Dendritic cell treated with granulocyte-macrophage colony-stimulating factor and Interleukin-4, amounts not matched to agents 40 ng/mL and 50 ng/mL, for 4 days (primary cell): ENCODE measurements around the gene NCL.
A peak's percentile ranks its signal among the peaks of the same experiment; 100 is the strongest.

ENCODE experiments used
- H3K27ac Mint-ChIP-seq: one replicate; pipeline ENCODE4 v1.8.0; 2022; ENCODE audit warnings: mild to moderate bottlenecking, mixed read lengths
- H3K27me3 Mint-ChIP-seq: one replicate; pipeline ENCODE4 v1.8.0; 2022; ENCODE audit warnings: mild to moderate bottlenecking, mixed read lengths
- H3K36me3 Mint-ChIP-seq: one replicate; pipeline ENCODE4 v1.8.0; 2022; ENCODE audit warnings: low read depth, mixed read lengths
- H3K4me1 Mint-ChIP-seq: one replicate; pipeline ENCODE4 v1.8.0; 2022; ENCODE audit warnings: low read depth, mixed read lengths
- H3K4me3 Mint-ChIP-seq: one replicate; pipeline ENCODE4 v1.8.0; 2022; ENCODE audit warnings: mild to moderate bottlenecking, moderate library complexity, mixed read lengths
- H3K9me3 Mint-ChIP-seq: one replicate; pipeline ENCODE4 v1.8.0; 2022; ENCODE audit warnings: mixed read lengths
- intact Hi-C: fragments of 100-400 bp; cut with micrococcal nuclease; formaldehyde crosslinking; loops from one replicate; pipeline ENCODE4 v1.15.0; 2022

NCL gene

GRCh38 chr2:231482806-231483391 is 18.6 kb upstream of the NCL start:
- Mint-ChIP-seq H3K4me3 (peak overlapping the region; percentile 86), H3K9me3 (no peaks in the 10 kb centered on the region), H3K27me3 (peaks cover 9% of the 10 kb centered on the region), H3K36me3 (peaks cover 19% of the 10 kb centered on the region), H3K4me1 (peaks cover 22% of the 10 kb centered on the region), H3K27ac (peak overlapping the region; percentile 82)
- intact Hi-C loops, result loop anchor here (1.0 to 2.0 kb wide), 2 partner anchors 18 to 75 kb away; partner anchors contain the start of gene NCL

GRCh38 chr2:231480781-231481180 is 16.5 kb upstream of the NCL start:
- H3K27me3 Mint-ChIP-seq, result peaks cover 2% of the 10 kb centered on the region
- peaks cover 19% of the 10 kb centered on the region for H3K36me3 Mint-ChIP-seq
- H3K4me1 Mint-ChIP-seq, result peaks cover 22% of the 10 kb centered on the region
- intact Hi-C loops, result no loop called here
- H3K4me3 Mint-ChIP-seq, result no peak overlapping the region
- H3K9me3 Mint-ChIP-seq, result no peaks in the 10 kb centered on the region
- H3K27ac Mint-ChIP-seq, result no peak overlapping the region

GRCh38 chr2:231479455-231479854 is 15.2 kb upstream of the NCL start:
- Mint-ChIP-seq H3K27me3 (peaks cover 2% of the 10 kb centered on the region), H3K36me3 (peaks cover 19% of the 10 kb centered on the region)
- intact Hi-C loops, result no loop called here

GRCh38 chr2:231476920-231477319 is 12.6 kb upstream of the NCL start:
- peaks cover 2% of the 10 kb centered on the region for H3K27me3 Mint-ChIP-seq
- H3K36me3 Mint-ChIP-seq, result peaks cover 25% of the 10 kb centered on the region
- intact Hi-C loops, result no loop called here
- no peaks in the 10 kb centered on the region for H3K9me3 Mint-ChIP-seq
- no peak overlapping the region for H3K27ac Mint-ChIP-seq
- no peak overlapping the region for H3K4me3 Mint-ChIP-seq
- peaks cover 23% of the 10 kb centered on the region for H3K4me1 Mint-ChIP-seq

More at GRCh38 chr2:231479455-231479854, 15.2 kb upstream of the NCL start:
- Mint-ChIP-seq H3K9me3 (no peaks in the 10 kb centered on the region), H3K4me3 (no peak overlapping the region), H3K4me1 (peaks cover 22% of the 10 kb centered on the region), H3K27ac (no peak overlapping the region)

- H3K36me3 Mint-ChIP-seq, result peaks cover 16% of the 10 kb centered on the region
- H3K9me3 Mint-ChIP-seq, result no peaks in the 10 kb centered on the region
- peaks cover 2% of the 10 kb centered on the region for H3K27me3 Mint-ChIP-seq
- peaks cover 21% of the 10 kb centered on the region for H3K4me1 Mint-ChIP-seq
- H3K27ac Mint-ChIP-seq, result no peak overlapping the region
- intact Hi-C loops, result no loop called here
- no peak overlapping the region for H3K4me3 Mint-ChIP-seq
Measured at GRCh38 chr2:231475965-231476364, 11.7 kb upstream of the NCL start.

- Mint-ChIP-seq H3K27me3 (no peaks in the 10 kb centered on the region), H3K4me1 (peaks cover 44% of the 10 kb centered on the region), H3K36me3 (peaks cover 7% of the 10 kb centered on the region), H3K27ac (no peak overlapping the region), H3K4me3 (no peak overlapping the region), H3K9me3 (no peaks in the 10 kb centered on the region)
- intact Hi-C loops, result no loop called here
Measured at GRCh38 chr2:231472816-231473215, 8.5 kb upstream of the NCL start.

GRCh38 chr2:231470246-231470900 is 6.1 kb upstream of the NCL start:
- no peaks in the 10 kb centered on the region for H3K9me3 Mint-ChIP-seq
- peak overlapping the region; percentile 50 for H3K27ac Mint-ChIP-seq
- H3K36me3 Mint-ChIP-seq, result peaks cover 7% of the 10 kb centered on the region
- intact Hi-C loops, result no loop called here
- H3K4me3 Mint-ChIP-seq, result no peak overlapping the region
- no peaks in the 10 kb centered on the region for H3K27me3 Mint-ChIP-seq
- H3K4me1 Mint-ChIP-seq, result peaks cover 59% of the 10 kb centered on the region

GRCh38 chr2:231469583-231469950 is 5.3 kb upstream of the NCL start:
- H3K36me3 Mint-ChIP-seq, result peaks cover 7% of the 10 kb centered on the region
- H3K4me1 Mint-ChIP-seq, result peaks cover 64% of the 10 kb centered on the region
- no peaks in the 10 kb centered on the region for H3K9me3 Mint-ChIP-seq
- peak overlapping the region; percentile 65 for H3K27ac Mint-ChIP-seq
- no peaks in the 10 kb centered on the region for H3K27me3 Mint-ChIP-seq
- H3K4me3 Mint-ChIP-seq, result peak overlapping the region; percentile 49
- intact Hi-C loops, result no loop called here

- no peak overlapping the region for H3K4me3 Mint-ChIP-seq
- peaks cover 64% of the 10 kb centered on the region for H3K4me1 Mint-ChIP-seq
- H3K36me3 Mint-ChIP-seq, result peaks cover 23% of the 10 kb centered on the region
- no peaks in the 10 kb centered on the region for H3K9me3 Mint-ChIP-seq
- H3K27ac Mint-ChIP-seq, result peak overlapping the region; percentile 33
- intact Hi-C loops, result no loop called here
- H3K27me3 Mint-ChIP-seq, result no peaks in the 10 kb centered on the region
Measured at GRCh38 chr2:231467613-231468530, 3.6 kb upstream of the NCL start.

- Mint-ChIP-seq H3K9me3 (no peaks in the 10 kb centered on the region), H3K36me3 (peaks cover 25% of the 10 kb centered on the region), H3K27ac (no peak overlapping the region), H3K27me3 (no peaks in the 10 kb centered on the region), H3K4me3 (no peak overlapping the region), H3K4me1 (peaks cover 66% of the 10 kb centered on the region)
- intact Hi-C loops, result no loop called here
Measured at GRCh38 chr2:231467016-231467545, 2.8 kb upstream of the NCL start.

GRCh38 chr2:231464576-231465540 is 574 bp upstream of the NCL start:
- Mint-ChIP-seq H3K4me1 (peaks cover 72% of the 10 kb centered on the region), H3K9me3 (no peaks in the 10 kb centered on the region), H3K4me3 (peak overlapping the region; percentile 96), H3K27me3 (no peaks in the 10 kb centered on the region), H3K36me3 (peaks cover 46% of the 10 kb centered on the region), H3K27ac (peak overlapping the region; percentile 94)
- intact Hi-C loops, result loop anchor here (2.0 kb wide), 1 partner anchor 18 kb away; no protein-coding TSS in a partner anchor

GRCh38 chr2:231462729-231463465 is 1.4 kb downstream of the NCL start:
- Mint-ChIP-seq H3K27me3 (no peaks in the 10 kb centered on the region), H3K36me3 (peaks cover 65% of the 10 kb centered on the region), H3K9me3 (no peaks in the 10 kb centered on the region), H3K4me3 (peak overlapping the region; percentile 96), H3K27ac (peak overlapping the region; percentile 94), H3K4me1 (peaks cover 52% of the 10 kb centered on the region)
- intact Hi-C loops, result no loop called here
